Fibroblast of pulmonary artery (primary cell): Measurements from ENCODE around the gene FRMPD1.

Source experiments
- DNase-seq: peaks from one replicate; pipeline ENCODE4 v3.0.0-alpha.2; 2010; ENCODE audit warnings: low read depth
- H3K4me3 ChIP-seq: replicated peaks from 2 replicates; pipeline ENCODE4 v1.5.1; 2011; ENCODE audit warnings: low read depth, mild to moderate bottlenecking, control low read depth, low read length, moderate library complexity
- TF ChIP-seq, protein P1 (sequence below): IDR thresholded peaks from 2 replicates; pipeline ENCODE4 v1.5.1; 2011; ENCODE audit warnings: mild to moderate bottlenecking, control low read depth, low read length, inconsistent platforms; ENCODE audit errors: missing control alignments

The FRMPD1 gene

DNA sequence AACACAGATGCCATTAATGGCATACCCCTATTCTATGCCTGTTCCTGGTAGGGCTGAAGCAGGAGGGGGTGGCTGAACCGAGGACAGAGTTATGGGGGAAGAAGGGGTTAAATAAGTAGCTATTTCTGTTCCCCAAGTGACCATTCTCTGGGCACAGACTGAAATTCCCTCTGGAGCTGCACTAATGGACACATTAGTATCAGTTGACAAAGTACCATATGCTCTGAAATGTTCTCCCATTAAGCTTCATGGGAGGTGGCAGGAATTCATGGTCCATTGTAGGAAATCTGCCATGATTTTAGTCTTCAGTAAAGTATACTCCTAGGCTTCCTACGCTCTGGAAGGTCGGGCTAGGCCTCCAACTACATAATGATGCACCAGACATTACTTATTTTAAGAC, 10.5 kb upstream of the FRMPD1 start:
- no peak overlapping the region for H3K4me3 ChIP-seq
- TF ChIP-seq, protein P1, sequence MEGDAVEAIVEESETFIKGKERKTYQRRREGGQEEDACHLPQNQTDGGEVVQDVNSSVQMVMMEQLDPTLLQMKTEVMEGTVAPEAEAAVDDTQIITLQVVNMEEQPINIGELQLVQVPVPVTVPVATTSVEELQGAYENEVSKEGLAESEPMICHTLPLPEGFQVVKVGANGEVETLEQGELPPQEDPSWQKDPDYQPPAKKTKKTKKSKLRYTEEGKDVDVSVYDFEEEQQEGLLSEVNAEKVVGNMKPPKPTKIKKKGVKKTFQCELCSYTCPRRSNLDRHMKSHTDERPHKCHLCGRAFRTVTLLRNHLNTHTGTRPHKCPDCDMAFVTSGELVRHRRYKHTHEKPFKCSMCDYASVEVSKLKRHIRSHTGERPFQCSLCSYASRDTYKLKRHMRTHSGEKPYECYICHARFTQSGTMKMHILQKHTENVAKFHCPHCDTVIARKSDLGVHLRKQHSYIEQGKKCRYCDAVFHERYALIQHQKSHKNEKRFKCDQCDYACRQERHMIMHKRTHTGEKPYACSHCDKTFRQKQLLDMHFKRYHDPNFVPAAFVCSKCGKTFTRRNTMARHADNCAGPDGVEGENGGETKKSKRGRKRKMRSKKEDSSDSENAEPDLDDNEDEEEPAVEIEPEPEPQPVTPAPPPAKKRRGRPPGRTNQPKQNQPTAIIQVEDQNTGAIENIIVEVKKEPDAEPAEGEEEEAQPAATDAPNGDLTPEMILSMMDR: no peak
- DNase-seq: no peak

DNA sequence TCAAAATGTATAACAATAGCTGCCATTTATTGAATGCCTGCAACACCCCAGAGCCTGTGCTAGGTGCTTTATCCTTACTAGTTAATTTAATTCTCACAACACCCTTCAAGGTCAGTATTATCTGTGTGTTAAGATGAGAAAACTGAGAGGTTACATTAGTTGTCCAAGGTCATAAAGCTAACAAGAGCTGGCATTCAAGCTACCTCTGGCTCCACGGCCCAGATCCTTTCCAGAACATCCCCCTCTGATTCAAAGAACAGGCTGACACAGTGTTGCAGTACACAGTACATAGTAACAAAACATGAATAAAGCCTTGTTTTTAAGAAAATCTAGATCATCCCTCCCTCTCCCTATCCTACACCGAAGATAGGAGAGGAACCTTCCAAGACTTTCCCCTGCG, 9.4 kb upstream of the FRMPD1 start:
- no peak for DNase-seq
- no peak overlapping the region for H3K4me3 ChIP-seq
- TF ChIP-seq, protein P1: no peak

DNA sequence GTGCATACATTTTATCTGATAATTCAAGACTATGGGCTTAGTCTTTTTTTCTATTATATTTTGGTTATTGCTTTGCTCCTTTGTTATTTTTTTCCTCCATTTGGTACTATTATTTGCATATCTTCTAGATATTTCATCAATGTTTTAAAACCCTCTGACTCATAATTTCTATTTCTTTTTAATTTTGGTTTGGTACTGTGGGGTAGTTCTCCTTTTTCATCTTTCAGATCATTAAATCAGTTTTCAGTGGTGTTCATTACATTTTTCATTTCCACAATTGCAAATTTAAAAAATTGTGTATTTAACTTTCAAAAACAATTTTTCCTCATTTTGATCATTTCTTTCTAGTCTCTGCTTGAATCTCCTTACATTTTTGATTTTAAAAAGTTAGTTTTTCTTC, 7.5 kb upstream of the FRMPD1 start:
- no peak overlapping the region for H3K4me3 ChIP-seq
- TF ChIP-seq, protein P1: no peak
- DNase-seq: no peak

DNA sequence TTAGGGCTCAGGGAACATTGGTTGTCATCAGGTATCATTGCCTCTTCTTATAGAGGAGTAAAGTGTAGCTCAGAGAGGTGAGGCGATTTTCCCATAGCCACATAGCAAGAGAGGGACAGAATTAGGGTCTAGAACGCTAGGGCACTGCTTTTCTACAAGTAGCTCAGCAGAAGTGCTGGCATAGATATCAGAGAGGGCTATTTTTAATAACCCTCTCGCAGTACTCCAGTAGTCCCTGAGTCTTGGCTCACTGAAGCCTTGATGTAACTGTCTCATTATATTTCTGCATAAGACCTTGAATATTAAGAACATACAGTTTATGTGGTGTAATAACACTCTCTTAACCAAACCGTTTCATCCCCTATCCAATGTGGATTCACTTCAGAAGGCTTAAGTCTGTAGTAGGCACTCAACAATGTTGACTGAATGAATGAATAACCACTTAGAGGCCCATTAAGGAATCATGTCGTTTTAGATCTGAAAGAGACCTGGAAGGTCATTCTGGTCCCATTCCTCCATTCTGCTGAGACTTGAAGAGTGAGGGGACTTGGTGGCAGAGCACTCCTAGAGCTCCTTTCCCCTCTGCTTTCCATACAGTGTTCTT, 4.7 kb upstream of the FRMPD1 start:
- DNase-seq: no peak
- TF ChIP-seq, protein P1: no peak
- no peak overlapping the region for H3K4me3 ChIP-seq

DNA sequence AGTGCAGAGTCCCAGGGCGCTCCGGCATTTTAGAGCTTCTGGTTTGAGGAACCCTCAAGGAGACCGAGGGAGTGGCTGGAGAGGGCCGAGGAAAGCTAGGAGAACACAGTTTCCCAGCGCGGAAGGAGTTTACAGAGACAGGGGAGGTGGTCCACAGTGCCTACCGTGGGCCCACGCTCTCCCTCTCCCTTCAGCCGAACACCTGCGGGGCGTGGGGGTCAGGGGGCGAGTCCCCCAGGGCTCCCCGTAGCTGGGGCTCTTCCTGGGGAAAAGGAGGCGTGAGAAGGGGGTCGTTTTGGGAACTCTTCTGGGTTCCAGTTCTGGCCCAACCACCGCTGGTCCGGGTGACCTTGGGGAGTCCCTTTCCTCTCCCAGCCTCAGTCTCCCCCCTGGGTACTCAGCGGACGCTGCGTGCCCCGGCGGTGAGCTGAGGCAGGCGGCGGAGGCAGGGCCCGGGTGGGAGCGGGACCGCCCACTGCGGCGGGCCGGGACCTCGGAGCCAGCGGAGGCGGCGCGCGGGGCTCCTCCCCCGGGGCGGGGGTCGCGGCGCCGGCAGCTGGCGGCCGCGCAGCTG, 368 bp upstream of the FRMPD1 start:
- no peak overlapping the region for H3K4me3 ChIP-seq
- no peak for DNase-seq

DNA sequence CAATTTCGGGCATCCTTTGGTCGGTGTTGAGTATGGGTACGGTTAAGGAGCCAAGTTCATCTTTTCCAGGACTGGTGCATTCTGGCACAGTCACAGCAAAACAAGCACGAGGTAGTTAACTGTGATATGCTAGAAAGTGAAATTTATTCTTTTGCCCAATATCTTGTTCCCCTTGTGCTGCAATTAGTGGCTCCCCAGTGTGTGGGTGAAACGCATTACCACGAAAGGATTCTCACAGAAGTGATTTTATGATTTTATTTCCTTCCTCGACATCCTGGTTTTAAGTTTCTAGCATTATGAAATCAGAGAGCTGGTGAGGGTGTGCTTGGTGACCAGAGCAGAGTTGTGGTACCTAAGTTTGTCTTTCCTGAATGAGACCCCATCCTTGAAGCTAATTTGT, 1.5 kb downstream of the FRMPD1 start:
- H3K4me3 ChIP-seq: no peak overlapping the region
- TF ChIP-seq, protein P1: no peak
- no peak for DNase-seq

More for the DNA sequence above, 368 bp upstream of the FRMPD1 start:
- TF ChIP-seq, protein P1: no peak

DNA sequence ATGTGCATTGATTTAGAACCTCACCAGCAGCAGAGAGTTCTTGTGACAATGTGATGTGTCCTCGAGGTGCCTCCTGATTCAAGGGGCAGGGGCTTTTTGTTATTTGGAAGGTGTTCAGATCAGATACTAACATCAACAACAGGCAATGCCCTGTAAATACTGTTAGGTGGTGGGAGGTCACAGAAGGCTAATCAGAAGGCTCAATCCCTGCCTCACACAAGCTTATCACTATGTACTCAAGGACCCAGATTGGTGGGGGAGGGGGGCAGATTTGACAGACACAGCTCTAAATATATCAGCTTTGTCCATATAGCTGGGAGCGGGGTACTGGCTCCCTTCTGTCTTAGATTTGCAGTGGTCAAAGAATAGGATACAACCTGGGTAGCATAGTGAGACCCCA, 2.6 kb downstream of the FRMPD1 start:
- H3K4me3 ChIP-seq: no peak overlapping the region
- TF ChIP-seq, protein P1: no peak
- DNase-seq: no peak
